Keratinocyte (primary cell): ENCODE data around the gene TANGO2. TPM values are rescaled to one million over a fixed set of nuclear protein-coding genes. Genes with fewer than 3 reads are reported as not detected.

ENCODE experiments used
- DNase-seq: peaks from one replicate; pipeline ENCODE4 v3.0.0-alpha.2; 2011; ENCODE audit warnings: low read depth, missing footprints, low spot score
- FAIRE-seq: peaks from 2 replicates; lab custom pipeline; 2011; peaks lifted over from hg19 to GRCh38; lab: Jason Lieb, UNC
- H2AFZ ChIP-seq: 2 replicates; pipeline ENCODE4 v1.6.0; 2012; ENCODE audit warnings: low read length, control low read depth, inconsistent platforms; ENCODE audit not compliant: control insufficient read depth
- H3K27ac ChIP-seq: 2 replicates; pipeline ENCODE4 v1.5.1; 2011; ENCODE audit warnings: low read length; ENCODE audit not compliant: control insufficient read depth, insufficient read depth
- H3K27me3 ChIP-seq: 3 replicates; pipeline ENCODE4 v1.6.0; 2011; ENCODE audit warnings: low read length; ENCODE audit not compliant: control insufficient read depth, insufficient read depth; ENCODE audit errors: extremely low read depth
- H3K36me3 ChIP-seq, 2 experiments: 2 replicates in 1 of 2; 3 replicates in 1 of 2; pipeline ENCODE4 v1.5.1; 2011; ENCODE audit warnings: low read length in 2 of 2, mild to moderate bottlenecking in 1 of 2; ENCODE audit not compliant: control insufficient read depth in 2 of 2, insufficient read depth in 2 of 2; ENCODE audit errors: extremely low read depth in 1 of 2
- H3K4me1 ChIP-seq: 3 replicates; pipeline ENCODE4 v1.5.1; 2011; ENCODE audit warnings: low read length; ENCODE audit not compliant: control insufficient read depth, insufficient read depth; ENCODE audit errors: extremely low read depth
- H3K4me2 ChIP-seq: 3 replicates; pipeline ENCODE4 v1.6.0; 2011; ENCODE audit warnings: low read depth, low read length; ENCODE audit not compliant: control insufficient read depth, insufficient read depth; ENCODE audit errors: extremely low read depth
- H3K4me3 ChIP-seq, 3 experiments: fragments of 200-600 bp in 1 of 3; sonication (generic) in 1 of 3; 2 replicates in 2 of 3; 3 replicates in 1 of 3; pipeline ENCODE4 v1.5.1; 2011 to 2016; ENCODE audit warnings: low read length in 3 of 3, mild to moderate bottlenecking in 3 of 3, control low read depth in 2 of 3, inconsistent platforms in 1 of 3, low read depth in 1 of 3, mixed read lengths in 1 of 3, mixed run types in 1 of 3, moderate library complexity in 1 of 3; ENCODE audit not compliant: control insufficient read depth in 2 of 3, insufficient read depth in 2 of 3; ENCODE audit errors: extremely low read depth in 1 of 3
- H3K79me2 ChIP-seq: 2 replicates; pipeline ENCODE4 v1.6.0; 2012; ENCODE audit warnings: low read length; ENCODE audit not compliant: control insufficient read depth, insufficient read depth
- H3K9ac ChIP-seq: 3 replicates; pipeline ENCODE4 v1.6.0; 2011; ENCODE audit warnings: low read length; ENCODE audit not compliant: control insufficient read depth, insufficient read depth; ENCODE audit errors: extremely low read depth
- H3K9me1 ChIP-seq: 3 replicates; pipeline ENCODE4 v1.6.0; 2011; ENCODE audit warnings: low read length; ENCODE audit not compliant: control insufficient read depth, insufficient read depth; ENCODE audit errors: extremely low read depth
- H3K9me3 ChIP-seq: 2 replicates; pipeline ENCODE4 v1.5.1; 2012; ENCODE audit warnings: low read depth, low read length; ENCODE audit not compliant: control insufficient read depth
- H4K20me1 ChIP-seq: 3 replicates; pipeline ENCODE4 v1.6.0; 2011; ENCODE audit warnings: low read length; ENCODE audit not compliant: control insufficient read depth, insufficient read depth; ENCODE audit errors: extremely low read depth
- CTCF ChIP-seq, 3 experiments: IDR thresholded peaks in 1 of 3; conservative IDR thresholded peaks in 1 of 3; optimal IDR thresholded peaks in 1 of 3; 2 replicates in 2 of 3; 3 replicates in 1 of 3; pipeline versions ENCODE3 to v1.5.1; 2011; ENCODE audit warnings: low read length in 3 of 3, mild to moderate bottlenecking in 3 of 3, moderate library complexity in 2 of 3, control low read depth in 1 of 3, inconsistent platforms in 1 of 3; ENCODE audit not compliant: insufficient read depth in 2 of 3; ENCODE audit errors: extremely low read depth in 1 of 3
- EZH2 ChIP-seq: IDR thresholded peaks from one replicate; pipeline ENCODE4 v1.6.1; 2012; ENCODE audit warnings: inconsistent platforms, mild to moderate bottlenecking, low read length, moderate library complexity
- dilution Hi-C: fragments of 300-500 bp; cut with MboI; formaldehyde crosslinking; loops from one replicate; pipeline ENCODE4 v1.7.0; 2020; ENCODE audit warnings: low sequenced_read_pairs; ENCODE audit not compliant: extremely low pct_ligation_motif_present
- polyA plus RNA-seq, 5 experiments: library from polyadenylated mRNA; depleted of rRNA in 3 of 5; stranded (reverse) in 3 of 5; stranded (forward) in 1 of 5; unstranded in 1 of 5; fragments of >200 nt; gene quantifications; 1 replicate in 1 of 5; 2 replicates in 3 of 5; 3 replicates in 1 of 5; pipeline versions ENCODE4 v1.2.1 to v1.2.3, GENCODE V29; 2011 to 2012; ENCODE audit warnings: missing spikeins in 2 of 5, low read depth in 1 of 5, low replicate concordance in 1 of 5

Gene TANGO2
- polyA plus RNA-seq, 1 donor (not counting 4 experiments of a cell fraction or from before 2014, with no cell fraction given) = 20.1 TPM

DNA sequence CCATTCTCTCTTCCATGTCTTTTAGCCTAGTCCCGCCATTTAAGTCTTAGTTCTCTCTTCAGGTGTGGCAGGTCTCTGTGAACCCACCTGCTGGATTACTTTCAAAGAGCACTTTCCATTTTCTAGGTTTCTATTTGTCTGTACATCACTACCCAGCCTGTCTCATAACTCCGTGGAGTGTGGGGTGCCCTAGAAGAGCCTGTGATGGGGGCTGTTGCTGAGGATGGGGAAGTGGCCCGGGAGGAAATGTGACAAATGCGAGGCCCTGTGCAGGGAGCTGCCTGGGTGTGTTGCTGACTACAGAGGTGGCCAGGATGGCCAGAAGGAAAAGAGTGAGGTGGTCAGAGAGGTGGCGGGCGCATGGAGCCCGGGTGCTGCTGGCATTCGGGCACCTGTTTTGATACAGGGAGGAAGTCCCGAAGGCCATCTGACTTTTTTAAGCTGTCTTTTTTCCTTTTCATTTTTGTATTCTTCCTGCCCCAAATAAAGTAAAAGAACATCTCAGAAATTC is 69.9 kb downstream of the TANGO2 start:
- FAIRE-seq = no peak
- Histone ChIP-seq H3K79me2 (peaks cover 25% of the 10 kb centered on the region), H3K9me3 (no peaks in the 10 kb centered on the region), H3K27me3 (no peaks in the 10 kb centered on the region), H3K9ac (no peak overlapping the region), H3K4me3 (no peak overlapping the region), H3K9me1 (no peaks in the 10 kb centered on the region), H4K20me1 (peaks cover 6% of the 10 kb centered on the region), H3K36me3 (peaks cover 64 to 75% of the 10 kb centered on the region in 2 experiments), H3K4me2 (no peak overlapping the region), H2AFZ (no peak overlapping the region), H3K4me1 (no peaks in the 10 kb centered on the region), H3K27ac (no peak overlapping the region)
- TF ChIP-seq EZH2 = no peak
- TF ChIP-seq CTCF (optimal IDR thresholded peaks at IDR 0.05 in 1 of 3, IDR thresholded peaks at IDR 0.05 in 1 of 3, conservative IDR thresholded peaks at IDR 0.05 in 1 of 3; ENCODE audit: extremely low read depth in 1 of 3, insufficient read depth in 2 of 3, low read length in 3 of 3) = no peak
- dilution Hi-C loops = no loop called here
- no peak for DNase-seq

DNA sequence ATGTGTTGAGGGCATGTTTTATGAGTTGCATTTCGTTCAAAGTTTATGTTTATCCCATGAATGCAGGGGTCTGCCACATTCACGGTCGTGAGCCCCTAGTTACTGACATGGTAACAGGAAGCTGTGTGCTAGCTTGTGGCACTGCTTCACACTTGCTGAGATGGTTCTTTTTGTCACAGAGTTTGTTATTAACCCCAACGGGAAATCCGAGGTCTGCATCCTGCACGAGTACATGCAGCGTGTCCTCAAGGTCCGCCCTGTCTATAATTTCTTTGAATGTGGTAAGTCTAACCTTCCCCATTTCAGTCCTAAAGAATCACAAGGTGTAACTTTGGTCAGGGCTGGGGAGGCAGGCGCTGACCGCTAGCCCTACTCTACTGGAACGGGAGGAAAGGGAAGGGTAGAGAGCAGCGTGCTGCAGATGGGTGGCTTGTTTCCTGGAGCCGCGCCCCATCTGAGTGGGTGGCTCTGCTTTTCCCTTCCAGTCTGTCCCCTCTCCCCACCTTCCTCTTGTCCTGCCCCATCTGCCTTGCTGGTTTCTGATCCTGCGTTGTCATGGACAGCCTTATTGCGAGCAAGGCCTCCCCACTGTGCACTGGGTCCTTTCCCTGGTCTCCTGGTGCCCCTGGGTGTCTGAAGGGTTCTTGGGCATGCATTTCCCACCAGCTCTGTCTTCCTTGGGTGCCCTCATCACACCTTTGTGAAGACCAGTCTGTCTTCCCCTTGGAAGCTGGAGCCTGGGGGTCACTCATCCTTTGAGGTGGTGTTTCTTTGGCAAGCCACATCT is 71.0 kb downstream of the TANGO2 start:
- Histone ChIP-seq H3K27ac (no peak overlapping the region), H3K4me1 (no peaks in the 10 kb centered on the region), H3K79me2 (peaks cover 22% of the 10 kb centered on the region), H3K27me3 (no peaks in the 10 kb centered on the region), H4K20me1 (peaks cover 6% of the 10 kb centered on the region), H2AFZ (no peak overlapping the region), H3K9ac (no peak overlapping the region), H3K9me1 (no peaks in the 10 kb centered on the region), H3K4me3 (no peak overlapping the region), H3K9me3 (no peaks in the 10 kb centered on the region), H3K36me3 (peaks cover 58 to 71% of the 10 kb centered on the region in 2 experiments), H3K4me2 (no peak overlapping the region)
- FAIRE-seq (no peak), DNase-seq (no peak)
- TF ChIP-seq EZH2 = no peak
- TF ChIP-seq CTCF (optimal IDR thresholded peaks at IDR 0.05 in 1 of 3, IDR thresholded peaks at IDR 0.05 in 1 of 3, conservative IDR thresholded peaks at IDR 0.05 in 1 of 3; ENCODE audit: extremely low read depth in 1 of 3, insufficient read depth in 2 of 3, low read length in 3 of 3) = no peak
- dilution Hi-C loops = no loop called here
